NOMO-1 (cell line): ENCODE data around the gene PDCD2L.
"Not testable (repeated sequence)": the region's sequence is repeated elsewhere in the genome, so short reads cannot be mapped to it uniquely, and the experiment has no call there.

Experiments
- DNase-seq, 2 experiments: peaks; one replicate each; lab custom pipeline; 2025; ENCODE audit not compliant: unreplicated experiment in 2 of 2; lab: John Stamatoyannopoulos, UW

The PDCD2L gene

DNA sequence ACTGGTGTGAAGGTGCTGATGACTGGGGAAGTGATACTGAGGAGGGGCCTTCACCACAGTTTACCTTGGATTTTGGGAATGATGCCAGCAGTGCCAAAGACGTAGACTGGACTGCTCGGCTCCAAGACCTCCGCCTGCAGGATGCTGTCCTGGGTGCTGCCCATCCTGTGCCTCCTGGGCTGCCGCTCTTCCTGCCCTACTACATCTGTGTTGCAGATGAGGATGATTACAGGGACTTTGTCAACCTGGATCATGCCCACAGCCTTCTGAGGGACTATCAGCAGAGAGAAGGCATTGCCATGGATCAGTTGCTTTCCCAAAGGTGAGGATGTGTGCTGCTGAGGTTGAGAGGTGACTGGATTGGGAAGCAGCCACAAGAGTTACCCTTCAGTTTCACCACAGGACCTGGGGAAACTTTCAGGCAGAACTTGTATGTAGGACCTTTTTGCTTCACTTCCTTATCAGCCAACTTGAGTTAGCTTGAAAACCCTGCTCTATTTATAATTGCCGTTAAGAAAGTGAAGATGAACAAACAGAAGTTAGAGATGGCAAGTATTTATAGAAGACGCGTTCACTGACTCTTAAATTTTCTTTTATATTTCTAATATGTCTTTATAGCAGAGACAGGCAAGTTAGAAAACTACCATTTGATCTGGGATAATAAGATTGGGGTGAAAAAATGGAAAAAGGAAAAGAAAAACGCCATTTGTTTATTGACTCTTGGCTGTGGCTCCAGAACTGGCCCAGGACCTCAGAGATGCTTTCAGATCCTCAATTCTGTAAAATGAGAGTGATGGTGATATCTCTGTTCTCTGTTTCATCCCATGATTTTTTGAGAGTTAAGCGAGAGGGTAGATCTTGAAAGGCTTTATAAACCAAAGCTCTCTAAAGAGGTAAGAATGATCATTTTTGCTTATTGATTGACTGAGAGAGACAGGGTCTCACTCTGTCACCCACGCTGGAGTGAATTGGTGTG is 5.3 kb downstream of the PDCD2L start:
- no peak for DNase-seq

DNA sequence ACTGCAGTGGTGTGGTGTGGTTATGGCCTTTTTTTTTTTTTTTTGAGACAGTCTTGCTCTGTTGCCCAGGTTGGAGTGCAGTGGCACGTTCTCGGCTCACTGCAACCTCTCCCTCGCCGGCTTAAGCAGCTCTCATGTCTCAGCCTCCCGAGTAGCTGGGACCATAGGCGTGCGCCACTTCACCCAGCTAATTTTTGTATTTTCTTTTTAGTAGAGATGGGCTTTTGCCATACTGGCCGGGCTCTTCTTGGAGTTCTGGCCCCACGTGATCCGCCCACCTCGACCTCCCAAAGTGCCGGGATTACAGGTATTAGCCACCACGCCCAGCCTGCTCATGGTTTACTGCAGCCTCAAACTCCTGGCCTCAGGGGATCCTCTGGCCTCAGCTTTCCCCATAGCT is 7.0 kb downstream of the PDCD2L start:
- no peak for DNase-seq

DNA sequence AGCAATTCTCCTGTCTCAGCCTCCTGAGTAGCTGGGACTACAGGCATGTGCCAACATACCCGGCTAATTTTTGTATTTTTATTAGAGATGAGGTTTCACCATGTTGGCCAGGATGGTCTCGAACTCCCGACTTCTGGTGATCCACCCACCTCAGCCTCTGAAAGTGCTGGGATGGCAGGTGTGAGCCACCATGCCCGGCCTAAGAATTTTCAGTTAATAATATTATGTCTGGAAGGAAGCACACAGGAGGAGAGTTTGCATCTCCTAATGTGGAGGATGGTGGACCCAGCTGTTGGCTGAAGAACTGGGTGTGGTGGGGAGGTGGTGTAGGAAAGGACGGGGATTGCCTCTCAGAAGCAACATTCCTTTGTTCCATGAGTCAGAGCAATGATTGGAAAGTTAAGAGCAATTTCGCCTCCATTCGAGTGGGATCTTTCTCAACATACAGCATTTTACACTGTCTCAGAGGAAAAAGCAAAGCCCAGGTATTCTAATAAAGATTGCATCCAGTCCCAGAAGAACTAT is 11.9 kb downstream of the PDCD2L start:
- DNase-seq: no peak

DNA sequence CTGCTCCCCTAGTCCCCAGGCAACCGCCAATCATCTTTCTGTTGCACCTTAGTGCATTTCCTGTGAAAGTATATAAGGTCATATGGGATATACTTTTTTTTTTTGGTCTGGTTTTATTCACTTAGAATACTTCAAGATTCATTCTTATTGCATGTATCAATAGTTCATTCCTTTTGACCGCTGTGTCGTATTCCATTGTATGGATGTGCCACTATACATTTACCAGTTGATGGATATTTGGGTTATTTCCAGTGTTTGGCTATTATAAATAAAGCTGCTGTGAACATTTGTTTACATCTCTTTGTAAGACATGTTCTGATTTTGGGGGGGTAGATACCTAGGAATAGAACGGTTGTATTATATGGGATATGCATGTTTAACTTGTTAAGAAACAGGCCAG is 14.1 kb downstream of the PDCD2L start:
- DNase-seq: no peak

DNA sequence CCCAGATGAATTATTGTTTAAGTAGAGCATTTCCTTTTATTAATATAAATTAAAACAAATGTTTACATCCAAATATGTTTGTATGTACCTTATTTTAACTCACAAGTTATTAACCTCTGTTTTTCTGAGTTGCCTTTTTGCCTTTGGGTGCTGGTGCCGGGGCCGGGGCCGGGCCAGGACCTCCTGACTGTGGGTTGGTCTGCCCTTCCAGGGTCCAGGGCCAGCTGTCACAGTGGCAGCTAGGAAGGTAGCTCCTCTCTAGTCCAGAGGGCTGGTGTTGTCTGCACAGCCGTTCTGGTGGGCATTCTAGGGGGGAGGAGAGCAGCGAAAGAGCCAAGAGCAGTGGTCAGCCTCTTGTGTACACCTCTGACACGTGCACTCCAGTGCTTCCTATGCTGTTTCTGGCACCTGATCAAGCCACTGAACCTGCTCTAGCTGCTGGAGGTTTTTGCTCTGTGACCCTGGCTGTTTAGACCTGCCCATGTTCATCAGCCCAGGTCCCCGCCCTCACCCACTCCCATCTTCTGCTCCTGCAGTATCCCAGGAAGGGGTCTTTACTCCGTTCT is 22.0 kb downstream of the PDCD2L start:
- DNase-seq: no peak

DNA sequence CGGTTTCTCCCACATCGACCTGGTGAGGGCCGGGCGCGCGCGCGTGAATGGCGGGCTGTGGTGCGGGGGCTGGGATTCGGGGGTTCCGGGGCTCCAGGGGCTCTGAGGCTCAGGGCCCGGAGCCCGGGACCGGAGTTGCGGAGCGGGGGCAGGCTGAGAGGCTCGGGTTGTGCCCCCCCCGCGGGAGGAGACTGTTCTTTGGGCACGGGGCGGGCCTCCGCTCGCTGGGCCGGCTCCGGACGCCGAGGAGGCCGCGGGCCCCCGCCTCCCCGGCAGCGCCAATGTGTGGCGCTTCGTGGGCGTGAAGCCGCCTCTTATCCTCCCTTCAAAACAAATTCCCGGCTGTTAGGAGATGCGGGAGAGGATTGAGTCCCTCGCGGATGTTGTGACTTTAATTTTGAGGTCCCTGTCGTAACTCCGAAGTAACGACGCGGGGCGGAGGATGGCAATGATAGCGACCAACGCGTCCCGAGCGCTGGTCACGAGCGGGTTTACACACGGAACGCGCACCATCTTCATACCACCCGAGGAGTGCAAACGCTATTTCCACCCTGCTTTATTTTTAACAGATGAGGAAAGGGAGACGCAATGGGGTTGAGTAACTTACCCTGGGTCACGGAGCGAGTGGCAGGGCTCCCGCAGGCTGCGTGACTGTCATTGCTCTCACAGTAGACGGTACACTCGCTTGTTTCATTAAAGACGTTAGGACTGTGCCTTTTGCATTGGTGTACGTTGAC is 24.5 kb downstream of the PDCD2L start:
- peak; percentile 10 to 35 for DNase-seq

DNA sequence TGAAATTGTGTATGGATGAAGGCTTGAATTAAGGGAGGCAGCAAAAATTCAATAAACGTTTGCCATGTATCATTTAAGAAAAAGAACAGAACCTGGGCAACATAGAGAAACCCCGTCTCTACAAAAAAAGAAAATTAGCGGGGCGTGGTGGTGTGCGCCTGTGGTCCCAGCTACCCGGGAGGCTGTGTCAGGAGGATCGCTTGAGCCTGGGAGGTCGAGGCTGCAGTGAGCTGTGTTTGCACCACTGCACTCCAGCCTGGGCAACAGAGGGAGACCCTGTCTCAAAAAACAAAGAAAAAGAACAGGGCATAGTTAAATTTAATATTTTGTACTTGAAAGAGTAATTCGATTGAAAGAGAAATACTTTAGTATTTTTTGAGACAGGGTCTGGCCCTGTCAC is 25.4 kb downstream of the PDCD2L start:
- no peak for DNase-seq

DNA sequence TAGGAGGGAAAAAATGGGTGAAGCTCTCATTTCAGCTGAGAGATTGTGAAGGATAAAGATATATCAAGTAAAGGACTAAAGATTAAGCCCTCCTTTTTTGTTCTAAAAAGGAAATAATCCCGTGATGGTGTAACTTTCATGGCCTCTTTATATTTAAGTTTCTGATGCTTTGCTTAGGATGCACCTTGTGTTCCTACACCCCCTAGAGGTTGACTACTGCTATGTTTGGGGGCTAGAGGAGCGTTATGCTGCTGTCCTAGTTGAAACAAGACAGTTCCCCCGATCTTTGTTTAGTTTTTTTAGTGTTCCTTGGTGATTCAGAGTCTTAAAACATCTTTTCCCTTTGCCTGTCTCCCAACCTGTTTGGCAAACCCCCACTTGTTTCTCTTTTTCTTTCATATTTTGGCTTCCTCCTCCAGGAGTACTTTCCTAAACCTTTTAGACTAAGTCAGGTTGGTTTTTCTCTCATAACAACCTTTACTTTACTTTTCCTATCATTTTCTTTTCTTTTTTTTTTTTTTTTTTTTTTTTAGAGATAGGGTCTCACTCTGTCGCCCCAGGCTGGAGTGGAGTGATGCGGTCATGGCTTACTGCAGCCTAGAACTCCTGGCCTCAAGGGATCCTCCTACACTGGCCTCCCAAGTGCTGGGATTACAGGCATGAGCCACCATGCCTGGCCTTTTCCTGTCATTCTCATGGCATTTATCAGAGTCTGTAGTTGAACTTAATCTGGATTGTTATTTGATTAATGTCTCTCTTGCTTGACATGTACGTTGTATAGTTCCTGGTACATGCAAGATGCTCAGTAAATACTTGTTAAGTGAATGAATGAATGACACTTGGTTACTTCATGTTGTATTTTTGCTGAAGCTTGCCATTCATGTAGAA is 26.8 kb downstream of the PDCD2L start:
- DNase-seq: peak; percentile 23 to 72

DNA sequence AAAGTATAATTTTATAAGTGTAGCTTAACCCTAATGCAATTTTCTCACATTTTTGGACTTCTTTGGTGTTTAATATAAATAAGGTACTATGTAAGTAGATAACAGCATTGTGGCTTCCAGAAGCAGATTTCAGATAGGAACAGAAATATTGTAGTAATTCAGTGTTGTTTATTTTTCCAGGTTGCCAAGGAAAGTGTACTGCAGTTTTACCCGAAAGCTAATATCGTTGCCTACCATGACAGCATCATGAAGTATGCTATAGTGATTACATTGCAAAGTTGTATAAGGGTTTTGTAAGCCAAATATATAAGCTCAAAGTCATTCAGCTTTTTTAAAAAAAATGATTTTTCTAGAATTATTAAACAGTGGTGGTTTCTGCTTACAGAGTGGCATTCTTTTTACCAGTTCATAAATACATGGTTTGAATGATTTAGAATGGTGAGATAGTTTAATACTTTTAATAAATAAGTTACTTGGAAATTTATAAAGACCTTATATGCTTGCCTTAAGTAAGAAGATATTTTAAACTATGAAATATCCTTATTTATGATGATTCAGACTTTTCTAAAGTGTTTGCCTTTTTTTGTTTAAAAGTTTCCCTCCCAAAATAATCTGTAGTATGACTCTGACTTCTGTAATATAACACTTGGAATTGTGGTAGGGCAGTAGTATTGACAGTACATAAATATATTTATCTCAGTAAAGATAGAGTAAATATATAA is 27.6 kb downstream of the PDCD2L start:
- DNase-seq: no peak

DNA sequence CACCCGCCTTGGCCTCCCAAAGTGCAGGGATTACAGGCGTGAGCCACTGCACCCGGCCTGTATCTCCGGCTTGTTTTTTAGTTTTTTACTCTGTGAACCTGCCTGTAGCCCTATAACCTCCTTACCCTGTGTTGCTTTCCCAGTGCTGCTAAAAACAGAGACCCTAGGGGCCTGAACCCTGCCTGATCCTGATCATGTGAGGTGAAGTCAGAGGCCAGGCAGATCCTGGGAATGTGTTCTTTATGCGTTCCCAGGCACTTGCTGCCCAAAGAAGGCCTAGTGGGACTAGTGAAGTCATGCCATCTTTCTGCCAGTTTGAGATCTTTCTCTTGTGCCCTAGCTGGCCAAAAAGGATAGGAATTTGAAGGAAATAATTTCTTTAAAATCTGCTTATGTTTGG is 28.6 kb downstream of the PDCD2L start:
- no peak for DNase-seq

DNA sequence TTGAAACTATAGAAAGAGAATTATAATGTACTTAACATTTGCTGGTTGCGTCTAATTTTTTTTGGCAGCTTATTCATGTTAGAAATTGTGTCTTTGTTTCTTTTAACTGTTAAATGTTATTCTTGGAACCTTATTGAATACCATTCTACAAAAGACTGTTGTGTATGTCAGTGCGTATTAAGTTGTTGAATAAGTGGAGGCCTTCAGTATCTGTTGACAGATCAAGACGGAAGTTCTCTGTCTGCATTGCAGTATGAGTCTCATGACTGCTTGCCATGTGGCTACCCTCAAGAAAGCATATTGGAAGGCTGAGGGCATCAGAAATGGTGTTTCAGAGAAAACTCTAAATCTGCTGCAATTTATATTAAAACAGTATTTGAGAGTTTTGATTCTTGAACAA is 32.5 kb downstream of the PDCD2L start:
- no peak for DNase-seq

DNA sequence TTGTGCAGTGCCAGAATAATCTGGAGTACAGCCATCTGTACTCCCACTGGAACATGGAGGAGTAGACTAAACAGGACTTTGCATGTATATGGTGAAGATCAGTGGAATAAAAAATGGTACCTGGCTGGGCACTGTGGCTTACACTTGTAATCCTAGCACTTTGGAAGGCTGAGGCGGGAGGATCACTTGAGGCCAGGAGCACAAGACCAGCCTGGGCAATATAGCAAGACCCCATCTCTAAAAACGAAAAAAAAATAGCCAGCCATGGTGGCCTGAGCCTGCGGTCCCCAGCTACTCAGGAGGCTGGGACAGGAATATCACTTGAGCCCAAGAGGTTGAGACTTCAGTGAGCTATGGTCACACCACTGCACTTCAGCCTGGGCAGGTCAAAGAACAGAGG is 44.0 kb downstream of the PDCD2L start:
- DNase-seq: no peak

DNA sequence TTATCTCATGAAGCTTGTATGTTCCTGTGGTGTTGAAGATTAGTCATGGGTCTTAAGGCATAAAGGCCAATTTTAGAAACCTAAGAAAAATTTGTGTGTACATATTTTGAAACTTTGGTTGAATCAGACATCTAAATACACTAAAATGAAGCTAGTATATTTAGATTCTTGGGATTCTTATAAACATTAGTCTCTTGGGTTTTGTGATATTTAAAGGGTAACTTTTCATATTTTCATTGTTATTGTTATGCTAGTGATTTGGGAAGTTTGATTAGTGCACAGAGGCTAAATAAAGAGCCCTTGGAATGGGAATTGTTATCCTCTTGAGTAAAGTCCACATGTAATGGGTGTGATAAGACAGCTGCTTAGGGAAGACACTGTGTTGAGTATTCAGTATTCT is 48.5 kb downstream of the PDCD2L start:
- DNase-seq: no peak

DNA sequence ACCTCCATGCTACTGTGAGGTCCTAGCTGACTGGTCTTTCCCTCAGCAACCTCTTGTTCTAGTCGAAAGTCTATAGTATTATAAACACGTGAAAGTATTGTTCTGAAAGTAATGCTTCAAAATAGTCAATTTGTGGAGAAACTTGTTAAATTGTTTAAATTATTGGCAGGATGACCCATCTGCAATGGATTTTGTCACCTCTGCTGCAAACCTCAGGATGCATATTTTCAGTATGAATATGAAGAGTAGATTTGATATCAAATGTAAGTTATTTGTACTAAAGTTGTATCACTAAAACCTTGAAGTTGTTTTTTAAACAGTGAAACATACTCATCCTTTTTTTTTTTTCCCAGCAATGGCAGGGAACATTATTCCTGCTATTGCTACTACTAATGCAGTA is 49.9 kb downstream of the PDCD2L start:
- DNase-seq: no peak

DNA sequence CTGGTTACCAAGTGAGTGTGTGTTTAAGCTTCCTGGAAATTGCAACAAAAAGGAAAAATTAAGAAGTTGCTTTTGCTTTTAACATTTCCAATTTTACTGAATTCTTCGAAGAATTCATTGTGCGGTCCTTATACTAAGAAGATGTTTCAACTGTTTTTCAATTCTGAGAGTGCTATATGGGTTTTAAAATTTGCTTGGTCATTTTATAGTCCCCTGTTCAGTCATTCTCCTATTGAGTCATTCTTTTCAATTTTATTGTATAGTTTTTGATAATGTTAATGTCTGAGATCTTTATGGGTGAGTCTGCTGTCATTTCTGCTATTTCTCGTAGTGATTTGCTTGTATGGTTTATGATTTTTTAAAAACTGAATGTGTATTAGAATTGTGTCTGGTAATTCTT is 50.5 kb downstream of the PDCD2L start:
- no peak for DNase-seq

DNA sequence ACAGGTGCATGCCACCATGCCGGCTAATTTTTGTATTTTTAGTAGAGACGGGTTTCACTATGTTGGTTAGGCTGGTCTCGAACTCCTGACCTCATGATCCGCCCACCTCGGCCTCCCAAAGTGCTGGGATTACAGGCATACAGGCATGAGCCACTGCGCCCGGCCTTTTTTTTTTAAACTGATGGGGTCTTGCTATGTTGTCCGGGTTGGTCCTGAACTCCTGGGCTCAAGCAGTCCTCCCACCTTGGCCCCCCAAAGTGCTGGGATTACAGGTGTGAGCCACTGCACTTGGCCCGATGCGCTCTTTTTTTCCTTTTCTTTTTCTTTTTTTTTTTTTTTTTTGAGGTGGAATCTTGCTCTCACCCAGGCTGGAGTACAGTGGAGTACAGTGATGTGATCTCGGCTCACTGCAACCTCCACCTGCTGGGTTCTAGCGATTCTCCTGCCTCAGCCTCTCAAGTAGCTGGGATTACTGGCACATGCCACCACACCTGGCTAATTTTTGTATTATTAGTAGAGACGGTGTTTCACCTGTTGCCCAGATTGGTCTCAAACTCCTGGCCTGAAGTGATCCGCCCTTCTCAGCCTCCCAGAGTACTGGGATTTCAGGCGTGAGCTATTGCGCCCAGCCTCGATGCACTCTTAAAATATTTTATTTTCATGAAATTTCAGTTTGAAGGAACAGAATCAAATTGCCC is 51.7 kb downstream of the PDCD2L start:
- not testable (repeated sequence) for DNase-seq

DNA sequence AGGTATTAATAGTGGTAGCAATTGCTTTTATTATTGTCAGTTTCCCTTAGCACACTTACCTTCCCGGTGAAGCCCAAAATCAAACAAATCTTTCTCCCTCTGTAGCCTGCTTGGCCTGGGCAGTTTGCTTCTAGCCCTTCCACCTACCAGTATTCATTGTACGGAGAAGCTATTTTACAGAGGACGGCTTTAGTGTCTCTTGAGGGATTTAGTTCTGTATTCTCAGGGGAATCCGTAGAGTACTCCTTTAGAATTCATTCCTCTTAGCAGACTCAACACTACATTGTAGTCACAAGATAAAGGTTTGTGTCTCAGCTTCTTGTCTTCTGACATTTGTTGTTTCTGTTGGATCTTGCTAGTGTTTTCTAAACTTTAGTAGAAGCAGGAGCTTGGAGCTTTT is 53.2 kb downstream of the PDCD2L start:
- no peak for DNase-seq

DNA sequence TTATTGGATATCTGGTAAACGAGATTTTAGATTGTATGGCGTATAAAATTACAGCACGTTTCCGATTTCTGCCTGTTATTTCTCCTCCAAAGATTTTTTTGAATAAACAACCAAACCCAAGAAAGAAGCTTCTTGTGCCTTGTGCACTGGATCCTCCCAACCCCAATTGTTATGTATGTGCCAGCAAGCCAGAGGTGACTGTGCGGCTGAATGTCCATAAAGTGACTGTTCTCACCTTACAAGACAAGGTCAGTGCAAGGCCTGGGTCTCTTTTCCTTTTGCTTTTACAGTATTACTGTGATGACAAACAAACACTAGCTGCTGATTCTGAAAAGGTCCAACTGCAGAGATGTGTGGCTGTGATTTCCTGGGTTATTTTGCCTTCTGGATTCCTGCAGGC is 54.5 kb downstream of the PDCD2L start:
- DNase-seq: no peak

DNA sequence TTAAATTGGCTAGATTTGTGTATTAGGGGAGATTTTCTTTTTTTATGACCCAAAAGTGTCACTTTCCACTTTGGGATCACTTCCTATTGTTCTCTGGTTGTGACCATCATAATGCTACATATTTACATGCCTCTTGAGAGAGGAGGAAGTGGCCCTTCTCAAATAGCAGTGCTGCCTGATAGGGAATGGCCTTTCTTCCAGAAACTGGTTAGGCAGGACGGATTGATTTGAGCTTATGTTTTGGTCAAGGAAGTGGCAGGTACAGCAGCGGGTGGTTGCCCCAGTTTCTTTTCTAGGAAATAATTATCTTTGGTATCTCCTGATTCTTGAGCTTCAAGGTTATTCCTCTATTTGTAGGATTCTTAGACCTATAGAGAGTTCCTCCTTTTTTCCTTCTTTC is 55.4 kb downstream of the PDCD2L start:
- no peak for DNase-seq
